Endothelial cell of umbilical vein (primary cell): Measurements from ENCODE around the gene ADAM22. TPM values are rescaled to one million over a fixed set of nuclear protein-coding genes. Genes with fewer than 3 reads are reported as not detected.

Source experiments
- BruUV-seq: library from RNA; stranded (reverse); fragments of 400-500 nt; replicated peaks from 2 replicates; lab custom pipeline; 2021; lab: Mats Ljungman, UMichigan
- CTCF ChIA-PET: fragments of 300-600, 350-600 bp; sonication (Branson Sonifier 250); formaldehyde crosslinking; loops from one replicate; lab custom pipeline; 2021; ENCODE audit warnings: antibody characterized with exemption, inconsistent platforms; lab: Charles Lee
- POLR2A ChIA-PET: fragments of 300-600, 350-600 bp; sonication (Branson Sonifier 250); formaldehyde crosslinking; loops from one replicate; lab custom pipeline; 2021; ENCODE audit warnings: antibody characterized with exemption, inconsistent platforms; lab: Charles Lee
- DNase-seq: peaks from one replicate; pipeline ENCODE4 v3.0.0-alpha.2; 2011; ENCODE audit warnings: low read depth, low spot score
- FAIRE-seq: peaks from 2 replicates; lab custom pipeline; 2011; peaks lifted over from hg19 to GRCh38; lab: Jason Lieb, UNC
- H2AFZ ChIP-seq: 2 replicates; pipeline ENCODE4 v1.6.0; 2012; ENCODE audit warnings: low read depth, low read length, control low read depth, inconsistent platforms
- H3K27ac ChIP-seq: 2 replicates; pipeline ENCODE4 v1.5.1; 2011; ENCODE audit warnings: low read depth, mild to moderate bottlenecking, control low read depth, low read length, moderate library complexity; ENCODE audit not compliant: insufficient read depth
- H3K27me3 ChIP-seq, 2 experiments: 2 replicates each; pipeline versions ENCODE4 v1.6.0 to v1.6.1; 2011; ENCODE audit warnings: low read length in 2 of 2, mixed read lengths in 1 of 2; ENCODE audit not compliant: control insufficient read depth in 2 of 2, insufficient read depth in 2 of 2
- H3K36me3 ChIP-seq, 2 experiments: 2 replicates in 1 of 2; 3 replicates in 1 of 2; pipeline ENCODE4 v1.5.1; 2011; ENCODE audit warnings: low read length in 2 of 2, mild to moderate bottlenecking in 1 of 2, moderate library complexity in 1 of 2; ENCODE audit not compliant: control insufficient read depth in 2 of 2, insufficient read depth in 2 of 2; ENCODE audit errors: extremely low read depth in 1 of 2
- H3K4me1 ChIP-seq: 3 replicates; pipeline ENCODE4 v1.5.1; 2011; ENCODE audit warnings: mild to moderate bottlenecking, low read length; ENCODE audit not compliant: control insufficient read depth, insufficient read depth; ENCODE audit errors: extremely low read depth
- H3K4me2 ChIP-seq: 2 replicates; pipeline ENCODE4 v1.6.1; 2011; ENCODE audit warnings: low read length, control low read depth, mixed read lengths; ENCODE audit not compliant: insufficient read depth
- H3K4me3 ChIP-seq, 3 experiments: fragments of 200-600 bp in 1 of 3; sonication (generic), shearing (Covaris generic) in 1 of 3; replicated peaks in 1 of 3; 2 replicates each; pipeline ENCODE4 v1.5.1; 2011 to 2016; ENCODE audit warnings: control low read depth in 3 of 3, low read length in 3 of 3, mild to moderate bottlenecking in 2 of 3, inconsistent platforms in 1 of 3, low read depth in 1 of 3, moderate library complexity in 1 of 3; ENCODE audit not compliant: insufficient read depth in 1 of 3
- H3K79me2 ChIP-seq: 2 replicates; pipeline ENCODE4 v1.6.0; 2012; ENCODE audit warnings: low read length, inconsistent platforms; ENCODE audit not compliant: control insufficient read depth, insufficient read depth
- H3K9ac ChIP-seq: replicated peaks from 2 replicates; pipeline ENCODE3; 2011; ENCODE audit warnings: low read length, control low read depth; ENCODE audit not compliant: insufficient read depth; ENCODE audit errors: extremely low read depth
- H3K9me1 ChIP-seq: replicated peaks from 3 replicates; pipeline ENCODE4 v1.6.0; 2011; ENCODE audit warnings: mild to moderate bottlenecking, low read length; ENCODE audit not compliant: control insufficient read depth, insufficient read depth; ENCODE audit errors: extremely low read depth
- H3K9me3 ChIP-seq: replicated peaks from 2 replicates; pipeline ENCODE4 v1.5.1; 2012; ENCODE audit warnings: low read length, inconsistent platforms; ENCODE audit not compliant: control insufficient read depth, insufficient read depth
- H4K20me1 ChIP-seq: replicated peaks from 2 replicates; pipeline ENCODE3; 2011; ENCODE audit warnings: mild to moderate bottlenecking, low read length; ENCODE audit not compliant: control insufficient read depth, insufficient read depth; ENCODE audit errors: extremely low read depth
- CTCF ChIP-seq, 2 donors: IDR thresholded peaks; 1 replicate in 1 of 2; 2 replicates in 1 of 2; pipeline ENCODE4 v1.5.1; 2011; ENCODE audit warnings: low read length in 2 of 2, mild to moderate bottlenecking in 2 of 2, moderate library complexity in 2 of 2, control low read depth in 1 of 2, inconsistent platforms in 1 of 2, low read depth in 1 of 2; ENCODE audit not compliant: insufficient read depth in 1 of 2; ENCODE audit errors: extremely low read depth in 1 of 2
- EZH2 ChIP-seq: IDR thresholded peaks from 2 replicates; pipeline ENCODE4 v1.6.1; 2012; ENCODE audit warnings: borderline replicate concordance, low read depth, mild to moderate bottlenecking, moderate library complexity, low read length, inconsistent platforms; ENCODE audit not compliant: severe bottlenecking
- FOS ChIP-seq: IDR thresholded peaks from 2 replicates; pipeline ENCODE4 v1.6.1; 2011; ENCODE audit warnings: mild to moderate bottlenecking, low read length, moderate library complexity, borderline replicate concordance; ENCODE audit not compliant: insufficient read depth
- GATA2 ChIP-seq: IDR thresholded peaks from 2 replicates; pipeline ENCODE4 v1.7.0; 2011; ENCODE audit warnings: low read depth, mild to moderate bottlenecking, moderate library complexity, mixed read lengths, low read length; ENCODE audit not compliant: insufficient read length, insufficient read depth
- JUN ChIP-seq: IDR thresholded peaks from 2 replicates; pipeline ENCODE4 v1.6.1; 2011; ENCODE audit warnings: borderline replicate concordance, low read depth; ENCODE audit not compliant: insufficient read length, insufficient read depth
- MAX ChIP-seq: IDR thresholded peaks from 2 replicates; pipeline ENCODE4 v1.6.1; 2011; ENCODE audit not compliant: insufficient read depth, insufficient read length
- MYC ChIP-seq: IDR thresholded peaks from one replicate; pipeline ENCODE4 v1.6.1; 2011; ENCODE audit warnings: mild to moderate bottlenecking, low read depth, low read length
- POLR2A ChIP-seq: IDR thresholded peaks from 2 replicates; pipeline ENCODE4 v1.6.1; 2012; ENCODE audit warnings: low read depth, mild to moderate bottlenecking, control low read depth, low read length
- POLR2AphosphoS5 ChIP-seq: IDR thresholded peaks from 2 replicates; pipeline ENCODE4 v1.6.1; 2012; ENCODE audit warnings: low read depth, mild to moderate bottlenecking, control low read depth, low read length, moderate library complexity; ENCODE audit not compliant: insufficient read depth
- dilution Hi-C: fragments of 300-500 bp; cut with MboI; formaldehyde crosslinking; loops from one replicate; pipeline ENCODE4 v1.15.0; 2019; ENCODE audit warnings: low sequenced_read_pairs; ENCODE audit not compliant: extremely low pct_ligation_motif_present
- intact Hi-C: fragments of 100-400 bp; cut with micrococcal nuclease; formaldehyde crosslinking; loops from one replicate; pipeline ENCODE4 v1.10.0; 2022
- polyA plus RNA-seq, 4 experiments: library from polyadenylated mRNA; depleted of rRNA in 3 of 4; stranded (reverse) in 3 of 4; unstranded in 1 of 4; fragments of >200 nt; gene quantifications; 2 replicates each; pipeline versions ENCODE4 v1.2.1 to v1.2.3, GENCODE V29; 2011 to 2012; ENCODE audit warnings: missing spikeins in 1 of 4
- total RNA-seq: library from RNA; stranded (reverse); gene quantifications from 2 replicates; pipeline ENCODE4 v1.2.3, GENCODE V29; 2021

ADAM22 gene
- total and polyA plus RNA-seq, 2 donors (not counting 3 experiments of a cell fraction or from before 2014, with no cell fraction given) = 0.33 to 0.53 TPM

GRCh38 chr7:87993269-87993668, 59.2 kb downstream of the ADAM22 start:
- H3K4me1 ChIP-seq = no peaks in the 10 kb centered on the region
- no peak overlapping the region for H3K27ac ChIP-seq
- no peaks in the 10 kb centered on the region for H4K20me1 ChIP-seq
- CTCF ChIA-PET = no interaction called here
- POLR2A ChIA-PET = no interaction called here
- no TSS peak for BruUV-seq
- DNase-seq (no peak), FAIRE-seq (no peak)
- H2AFZ ChIP-seq = no peak overlapping the region
- no peak overlapping the region for H3K4me2 ChIP-seq
- TF ChIP-seq EZH2 (no peak), GATA2 (no peak), JUN (no peak), POLR2AphosphoS5 (no peak), MYC (no peak), POLR2A (no peak), CTCF (IDR thresholded peaks at IDR 0.05; ENCODE audit: extremely low read depth in 1 of 2, insufficient read depth in 1 of 2, low read depth in 1 of 2, low read length in 2 of 2) (no peak), FOS (no peak), MAX (no peak)
- intact Hi-C loops (no loop called here), dilution Hi-C loops (no loop called here)
- H3K9ac ChIP-seq = no peak overlapping the region
- no peaks in the 10 kb centered on the region for H3K79me2 ChIP-seq
- H3K27me3 ChIP-seq = no peaks in the 10 kb centered on the region
- H3K9me3 ChIP-seq = no peaks in the 10 kb centered on the region
- H3K9me1 ChIP-seq = no peaks in the 10 kb centered on the region
- no peaks in the 10 kb centered on the region for H3K36me3 ChIP-seq
- no peak overlapping the region for H3K4me3 ChIP-seq
